K562 (cell line): ENCODE measurements around the gene RIPK3. TPM values are rescaled to one million over a fixed set of nuclear protein-coding genes. Genes with fewer than 3 reads are reported as not detected.

Experiments
- ATAC-seq: fragments of 200-7000 bp; cut with Tn5 transposase; 3 replicates; pipeline ENCODE4 v1.9.1; 2020; ENCODE audit warnings: moderate library complexity
- BruUV-seq: library from RNA; stranded (reverse); fragments of 400-500 nt; replicated peaks from 2 replicates; lab custom pipeline; 2021; lab: Mats Ljungman, UMichigan
- CTCF ChIA-PET: fragments of 300-600 bp; formaldehyde crosslinking; extraction: SDS; loops from one replicate; lab custom pipeline; 2021; ENCODE audit warnings: low intra/inter-chr PET ratio; lab: Yijun Ruan, JAX
- POLR2A ChIA-PET: fragments of 300-600, 350-650 bp; sonication (Branson Sonifier 250); formaldehyde crosslinking; extraction: SDS; loops from one replicate; lab custom pipeline; 2021; ENCODE audit warnings: antibody characterized with exemption, inconsistent platforms; lab: Yijun Ruan, JAX
- DNase-seq, 4 experiments: peaks; one replicate each; pipeline versions ENCODE4 v3.0.0 to v3.0.0-alpha.2; 2011 to 2018; ENCODE audit warnings: low spot score in 3 of 4, mixed read lengths in 3 of 4; ENCODE audit errors: extremely low read depth in 1 of 4
- FAIRE-seq: peaks from 2 replicates; lab custom pipeline; 2011; peaks lifted over from hg19 to GRCh38; lab: Jason Lieb, UNC
- H2AFZ ChIP-seq: 2 replicates; pipeline ENCODE4 v1.6.0; 2011; ENCODE audit warnings: low read depth, low read length, control low read depth, inconsistent platforms
- H3K27ac ChIP-seq: fragments of 200-600 bp; 3 replicates; pipeline ENCODE4 v1.8.0; 2011; ENCODE audit warnings: low read depth, mild to moderate bottlenecking, control low read depth, inconsistent platforms, low read length, moderate library complexity, mixed read lengths; ENCODE audit errors: extremely low read depth
- H3K27me3 ChIP-seq, 2 experiments: fragments of 300-600 bp in 1 of 2; 2 replicates in 1 of 2; 3 replicates in 1 of 2; pipeline versions ENCODE4 v1.6.0 to v1.8.0; 2011; ENCODE audit warnings: inconsistent platforms in 2 of 2, low read length in 2 of 2, mild to moderate bottlenecking in 1 of 2, mixed read lengths in 1 of 2, moderate library complexity in 1 of 2; ENCODE audit not compliant: control insufficient read depth in 2 of 2, insufficient read depth in 2 of 2
- H3K36me3 ChIP-seq: fragments of 300-600 bp; 3 replicates; pipeline ENCODE4 v1.8.0; 2011; ENCODE audit warnings: mild to moderate bottlenecking, low read length, inconsistent platforms; ENCODE audit not compliant: control insufficient read depth, insufficient read depth
- H3K4me1 ChIP-seq, 2 experiments: fragments of 200-600 bp in 1 of 2; replicated peaks in 1 of 2; 2 replicates in 1 of 2; 3 replicates in 1 of 2; pipeline versions ENCODE4 v1.5.1 to v1.8.0; 2011; ENCODE audit warnings: inconsistent platforms in 2 of 2, low read length in 2 of 2, mild to moderate bottlenecking in 1 of 2, mixed read lengths in 1 of 2, moderate library complexity in 1 of 2; ENCODE audit not compliant: control insufficient read depth in 2 of 2, insufficient read depth in 2 of 2
- H3K4me2 ChIP-seq: 2 replicates; pipeline ENCODE4 v1.6.1; 2011; ENCODE audit warnings: low read length, control low read depth, inconsistent platforms, mixed read lengths; ENCODE audit not compliant: insufficient read depth
- H3K4me3 ChIP-seq: fragments of 200-600 bp; sonication (generic), shearing (Covaris generic); 2 replicates; pipeline ENCODE4 v1.5.1; 2016; ENCODE audit warnings: control low read depth, inconsistent platforms
- H3K79me2 ChIP-seq: fragments of 200-600 bp; 3 replicates; pipeline ENCODE4 v1.8.0; 2011; ENCODE audit warnings: low read length, inconsistent platforms; ENCODE audit not compliant: control insufficient read depth, insufficient read depth
- H3K9ac ChIP-seq, 2 experiments: 2 replicates each; pipeline versions ENCODE4 v1.6.0 to v1.6.1; 2011; ENCODE audit warnings: low read depth in 2 of 2, low read length in 2 of 2, control low read depth in 1 of 2, inconsistent platforms in 1 of 2, mild to moderate bottlenecking in 1 of 2, mixed read lengths in 1 of 2; ENCODE audit not compliant: insufficient read depth in 1 of 2
- H3K9me1 ChIP-seq: one replicate; pipeline ENCODE4 v1.6.0; 2011; ENCODE audit warnings: inconsistent platforms, mild to moderate bottlenecking, low read length, moderate library complexity; ENCODE audit not compliant: control insufficient read depth, insufficient read depth
- H3K9me3 ChIP-seq: replicated peaks from 2 replicates; pipeline ENCODE4 v1.5.1; 2011; ENCODE audit warnings: low read depth, low read length, inconsistent platforms; ENCODE audit not compliant: control insufficient read depth, insufficient read depth
- H4K20me1 ChIP-seq: replicated peaks from 2 replicates; pipeline ENCODE4 v1.6.1; 2011; ENCODE audit warnings: low read length, inconsistent platforms, mixed read lengths; ENCODE audit not compliant: control insufficient read depth, insufficient read depth
- C11orf30 ChIP-seq: fragments of 450-650 bp; IDR thresholded peaks from 2 replicates; pipeline ENCODE4 v1.6.1; 2016; ENCODE audit warnings: low read depth, mild to moderate bottlenecking
- PRDM10 ChIP-seq: fragments of 450-650 bp; IDR thresholded peaks from 2 replicates; pipeline ENCODE4 v1.6.1; 2018; ENCODE audit not compliant: partially characterized antibody
- ZBTB1 ChIP-seq: sonication (generic); formaldehyde crosslinking; IDR thresholded peaks from 2 replicates; pipeline ENCODE4 v1.8.1; 2023; ENCODE audit warnings: missing genetic modification reagents, low read depth, mild to moderate bottlenecking, borderline replicate concordance
- WGBS: fragments of 100-300 bp; shearing (Covaris generic); methylation state at CpG from one replicate; pipeline ENCODE4 v1.1.6; 2016; ENCODE audit warnings: low coverage, mixed read lengths; ENCODE audit not compliant: insufficient coverage; ENCODE audit errors: missing lambda C conversion rate; 5-methylcytosine and 5-hydroxymethylcytosine counted together
- in situ Hi-C: fragments of 300-500 bp; cut with MboI; formaldehyde crosslinking; loops from 4 replicates; pipeline ENCODE4 v1.15.0; 2018; ENCODE audit warnings: inconsistent platforms, mixed read lengths
- intact Hi-C: fragments of 100-400 bp; cut with micrococcal nuclease; formaldehyde crosslinking; loops from 2 replicates; pipeline ENCODE4 v1.14.2; 2022
- polyA plus RNA-seq, 8 experiments: library from polyadenylated mRNA; depleted of rRNA in 4 of 8; stranded (reverse) in 5 of 8; unstranded in 3 of 8; fragments of >200 nt; fragmentation: Nextera tagmentation in 2 of 8; fragmentation: Illumina TruSeq in 1 of 8; extraction: Ambion mirVana in 2 of 8; extraction: Trizol in 1 of 8; gene quantifications; 2 replicates each; pipeline versions ENCODE4 v1.2.1 to v1.2.3, GENCODE V29; 2011 to 2014; ENCODE audit warnings: inconsistent platforms in 1 of 8, missing spikeins in 1 of 8
- total RNA-seq, 7 experiments: library from RNA; depleted of rRNA in 6 of 7; stranded (reverse); fragments of >200 nt in 6 of 7; fragmentation: Illumina TruSeq in 2 of 7; extraction: Trizol in 2 of 7; gene quantifications; 2 replicates each; pipeline versions ENCODE4 v1.2.1 to v1.2.3, GENCODE V29; 2011 to 2021; ENCODE audit warnings: low replicate concordance in 1 of 7

RIPK3 gene
- total and polyA plus RNA-seq, 9 of the 15 experiments (the other 6 are each of a cell fraction or from before 2014, with no cell fraction given), result 0.03 to 0.43 (median 0.28) TPM; not detected in 3

GRCh38 chr14:24376448-24377070 lies 36.8 kb upstream of the RIPK3 start:
- Histone ChIP-seq H3K27ac (no peak overlapping the region), H3K4me3 (no peak overlapping the region), H4K20me1 (no peaks in the 10 kb centered on the region), H3K4me1 (peaks cover 23 to 24% of the 10 kb centered on the region in 2 experiments), H3K4me2 (peak overlapping the region; percentile 58; the same call in 1 of the 2 replicates), H3K9ac (no peak overlapping the region), H3K9me3 (no peaks in the 10 kb centered on the region), H3K79me2 (no peaks in the 10 kb centered on the region), H3K9me1 (no peaks in the 10 kb centered on the region), H3K36me3 (no peaks in the 10 kb centered on the region), H3K27me3 (no peaks in the 10 kb centered on the region), H2AFZ (peak overlapping the region; percentile 74; the same call in 1 of the 2 replicates)
- ChIA-PET POLR2A (interaction anchor here (0.5 to 0.8 kb wide), 3 partner anchors 12 to 73 kb away, joined by 3 to 4 read pairs (median 4); no protein-coding TSS in a partner anchor), CTCF (no interaction called here)
- ATAC-seq, result no peak
- no peak for DNase-seq
- WGBS, result 65% methylated on average over 6 of the region's 16 CpGs
- no TSS peak for BruUV-seq
- FAIRE-seq, result no peak
- in situ Hi-C loops (no loop called here), intact Hi-C loops (no loop called here)
- TF ChIP-seq PRDM10 (peak; percentile 11), C11orf30 (no peak), ZBTB1 (CRISPR knock-in tag) (no peak)
